MCF 10A (cell line): ENCODE results near the gene GOLGA6L22. TPM values are rescaled to one million over a fixed set of nuclear protein-coding genes. Genes with fewer than 3 reads are reported as not detected.
"Not testable (repeated sequence)": the region's sequence is repeated elsewhere in the genome, so short reads cannot be mapped to it uniquely, and the experiment has no call there.

Experiments
- Bru-seq: library from RNA; stranded (reverse); fragments of 400-500 nt; gene quantifications from one replicate; lab custom pipeline; 2021; lab: Mats Ljungman, UMichigan
- BruChase-seq, 2 experiments: library from RNA; stranded (reverse); fragments of 400-500 nt; gene quantifications; one replicate each; lab custom pipeline; 2021; lab: Mats Ljungman, UMichigan
- BruUV-seq: library from RNA; stranded (reverse); fragments of 400-500 nt; replicated peaks from 2 replicates; lab custom pipeline; 2021; lab: Mats Ljungman, UMichigan
- CTCF ChIA-PET: fragments of 300-600 bp; sonication (Branson Sonifier 250); formaldehyde crosslinking; extraction: SDS; loops from one replicate; lab custom pipeline; 2021; ENCODE audit warnings: antibody characterized with exemption, inconsistent platforms; lab: Yijun Ruan, JAX
- POLR2A ChIA-PET: fragments of 300-600, 350-650 bp; sonication (Branson Sonifier 250); formaldehyde crosslinking; extraction: SDS; loops from one replicate; lab custom pipeline; 2020; ENCODE audit warnings: antibody characterized with exemption, inconsistent platforms; lab: Yijun Ruan, JAX
- DNase-seq: peaks from one replicate; pipeline ENCODE4 v3.0.0-alpha.2; 2018; ENCODE audit not compliant: unreplicated experiment
- H3K27ac Mint-ChIP-seq: one replicate; pipeline ENCODE4 v1.8.0; 2022; ENCODE audit warnings: mild to moderate bottlenecking, low read depth, mixed read lengths; ENCODE audit not compliant: unreplicated experiment
- H3K27me3 Mint-ChIP-seq: one replicate; pipeline ENCODE4 v1.8.0; 2022; ENCODE audit warnings: mixed read lengths; ENCODE audit not compliant: insufficient read depth, unreplicated experiment
- H3K36me3 Mint-ChIP-seq: one replicate; pipeline ENCODE4 v1.8.0; 2022; ENCODE audit warnings: mild to moderate bottlenecking, moderate library complexity, mixed read lengths; ENCODE audit not compliant: insufficient read depth, unreplicated experiment
- H3K4me1 Mint-ChIP-seq: one replicate; pipeline ENCODE4 v1.8.0; 2022; ENCODE audit warnings: mixed read lengths; ENCODE audit not compliant: insufficient read depth, unreplicated experiment
- H3K4me3 Mint-ChIP-seq: one replicate; pipeline ENCODE4 v1.8.0; 2022; ENCODE audit warnings: mild to moderate bottlenecking, moderate library complexity, mixed read lengths; ENCODE audit not compliant: unreplicated experiment
- H3K9me3 Mint-ChIP-seq: one replicate; pipeline ENCODE4 v1.8.0; 2022; ENCODE audit warnings: mixed read lengths; ENCODE audit not compliant: unreplicated experiment
- intact Hi-C: fragments of 100-400 bp; cut with micrococcal nuclease; formaldehyde crosslinking; loops from 2 replicates; pipeline ENCODE4 v1.14.1; 2022
- long read RNA-seq: library from polyadenylated mRNA; stranded (forward); transcript quantifications from one replicate; pipeline ENCODE4 v2.0.0, GENCODE V29; 2022
- total RNA-seq: library from RNA; stranded (reverse); gene quantifications from 2 replicates; pipeline ENCODE4 v1.2.3, GENCODE V29; 2022

Gene GOLGA6L22, protein sequence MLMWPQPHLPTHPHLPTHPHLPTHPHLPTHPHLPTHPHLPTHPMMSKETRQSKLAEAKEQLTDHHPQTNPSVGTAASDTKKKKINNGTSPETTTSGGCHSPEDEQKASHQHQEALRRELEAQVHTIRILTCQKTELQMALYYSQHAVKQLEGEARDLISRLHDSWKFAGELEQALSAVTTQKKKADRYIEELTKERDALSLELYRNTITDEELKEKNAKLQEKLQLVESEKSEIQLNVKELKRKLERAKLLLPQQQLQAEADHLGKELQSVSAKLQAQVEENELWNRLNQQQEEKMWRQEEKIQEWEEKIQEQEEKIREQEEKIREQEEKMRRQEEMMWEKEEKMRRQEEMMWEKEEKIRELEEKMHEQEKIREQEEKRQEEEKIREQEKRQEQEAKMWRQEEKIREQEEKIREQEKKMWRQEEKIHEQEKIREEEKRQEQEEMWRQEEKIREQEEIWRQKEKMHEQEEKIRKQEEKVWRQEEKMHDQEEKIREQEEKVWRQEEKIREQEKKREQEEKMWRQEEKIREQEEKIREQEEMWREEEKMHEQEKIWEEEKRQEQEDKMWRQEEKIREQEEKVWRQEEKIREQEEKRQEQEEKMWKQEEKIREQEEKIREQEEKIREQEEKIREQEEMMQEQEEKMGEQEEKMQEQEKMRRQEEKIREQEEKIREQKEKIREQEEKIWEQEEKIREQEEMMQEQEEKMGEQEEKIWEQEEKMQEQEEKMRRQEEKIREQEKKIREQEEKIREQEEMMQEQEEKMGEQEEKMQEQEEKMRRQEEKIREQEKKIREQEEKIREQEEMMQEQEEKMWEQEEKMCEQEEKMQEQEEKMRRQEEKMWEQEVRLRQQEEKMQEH
- total RNA-seq = not detected in 2 replicates
- Bru-seq, nascent RNA = not detected
- BruChase-seq, experiment 1, labeled RNA remaining after a 6-hour chase = not detected
- not detected for BruChase-seq, experiment 2, labeled RNA remaining after a 2-hour chase
- long read RNA-seq = 0 reads

DNA sequence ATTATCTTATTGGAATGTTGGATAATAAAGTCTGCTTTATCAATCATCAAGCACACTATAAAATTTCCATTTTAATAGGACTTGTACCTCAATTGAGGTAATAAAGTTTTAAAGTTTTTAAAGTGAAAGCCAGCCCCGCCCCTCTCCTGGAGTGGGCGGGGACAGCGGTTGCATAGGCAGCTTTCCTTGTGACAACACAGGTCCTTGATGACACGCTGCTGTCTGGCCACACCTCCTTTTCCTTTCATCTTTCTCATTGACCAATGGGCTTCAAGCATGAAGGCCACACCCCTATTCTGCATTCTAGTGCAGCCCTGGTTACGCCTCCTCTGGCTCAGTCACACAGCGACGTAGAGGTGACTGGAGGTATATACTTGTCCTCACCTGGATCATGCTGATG is at the start of gene GOLGA6L22:
Gene GOLGA6L22, plus strand, starts transcription at position 301 of the 400 bp plus-strand sequence. Its CDS starts 91 bp downstream, at position 392.
- H3K9me3 Mint-ChIP-seq, H3K27me3 Mint-ChIP-seq, intact Hi-C loops, DNase-seq, H3K36me3 Mint-ChIP-seq, POLR2A ChIA-PET, H3K4me1 Mint-ChIP-seq, CTCF ChIA-PET, H3K27ac Mint-ChIP-seq, BruUV-seq, H3K4me3 Mint-ChIP-seq: not testable (repeated sequence)

DNA sequence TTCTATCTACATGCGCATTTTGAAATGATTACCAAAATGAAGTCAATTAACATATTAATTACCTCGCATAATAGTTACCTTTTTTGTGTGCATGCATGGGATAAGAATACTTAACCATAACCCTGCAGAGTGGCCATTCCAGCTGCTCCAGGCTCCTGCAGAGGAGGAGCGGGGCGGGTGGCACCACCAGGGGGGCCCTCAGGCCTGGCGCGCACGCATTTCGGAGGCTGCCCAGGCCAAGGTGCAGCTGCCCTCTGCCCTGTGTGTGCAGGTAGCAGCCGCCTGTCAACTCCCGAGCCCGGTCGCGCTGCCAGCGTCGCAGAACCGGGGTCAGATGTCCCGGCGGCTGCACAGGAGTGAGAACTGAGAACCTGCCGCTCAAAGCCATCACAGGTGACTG is 41.4 kb upstream of the GOLGA6L22 start:
- CTCF ChIA-PET, H3K4me1 Mint-ChIP-seq, H3K36me3 Mint-ChIP-seq, H3K4me3 Mint-ChIP-seq, POLR2A ChIA-PET, H3K9me3 Mint-ChIP-seq, H3K27me3 Mint-ChIP-seq, BruUV-seq, DNase-seq, intact Hi-C loops, H3K27ac Mint-ChIP-seq: not testable (repeated sequence)

DNA sequence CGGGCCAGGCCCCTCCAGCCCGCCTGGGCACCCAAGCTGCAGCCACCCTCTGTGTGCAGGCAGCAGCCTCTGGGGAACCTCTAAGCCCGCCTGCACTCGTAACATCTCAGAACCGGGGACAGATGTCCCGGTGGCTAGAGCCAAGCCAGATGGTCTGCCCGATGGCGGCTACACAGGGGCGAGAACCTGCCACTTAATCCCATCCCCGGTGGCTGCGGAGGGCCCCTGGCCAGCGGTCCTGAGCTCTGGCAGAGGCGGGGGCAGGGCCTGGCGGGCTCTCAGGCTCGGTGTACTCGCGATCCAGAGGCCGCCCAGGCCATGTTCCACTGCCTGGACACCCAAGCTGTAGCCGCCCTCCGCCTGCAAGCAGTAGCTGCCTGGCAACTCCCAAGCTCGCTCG is 40.9 kb upstream of the GOLGA6L22 start:
- CTCF ChIA-PET, H3K36me3 Mint-ChIP-seq, H3K27ac Mint-ChIP-seq, intact Hi-C loops, POLR2A ChIA-PET, DNase-seq, H3K4me1 Mint-ChIP-seq, H3K27me3 Mint-ChIP-seq, H3K4me3 Mint-ChIP-seq, BruUV-seq, H3K9me3 Mint-ChIP-seq: not testable (repeated sequence)

DNA sequence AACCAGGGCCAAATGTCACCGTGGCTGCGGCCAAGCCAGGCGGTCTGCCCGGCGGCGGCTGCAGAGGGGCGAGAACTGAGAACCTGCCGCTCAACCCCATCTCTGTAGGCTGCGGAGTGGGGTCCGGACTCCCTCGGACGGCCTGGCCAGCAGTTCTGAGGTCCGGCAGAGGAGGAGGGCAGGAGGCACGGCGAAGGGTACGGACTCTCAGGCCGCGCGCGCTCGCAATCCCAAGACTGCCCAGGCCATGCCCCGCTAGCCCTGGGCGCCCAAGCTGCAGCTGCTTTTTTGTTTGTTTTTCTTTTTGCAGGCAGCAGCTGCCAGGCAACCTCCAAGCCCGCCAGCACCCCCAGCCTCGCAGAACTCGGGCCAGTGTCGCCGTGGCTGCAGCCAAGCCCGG is 40.5 kb upstream of the GOLGA6L22 start:
- H3K9me3 Mint-ChIP-seq, H3K27ac Mint-ChIP-seq, H3K4me3 Mint-ChIP-seq, H3K36me3 Mint-ChIP-seq, BruUV-seq, CTCF ChIA-PET, H3K27me3 Mint-ChIP-seq, intact Hi-C loops, POLR2A ChIA-PET, H3K4me1 Mint-ChIP-seq, DNase-seq: not testable (repeated sequence)

DNA sequence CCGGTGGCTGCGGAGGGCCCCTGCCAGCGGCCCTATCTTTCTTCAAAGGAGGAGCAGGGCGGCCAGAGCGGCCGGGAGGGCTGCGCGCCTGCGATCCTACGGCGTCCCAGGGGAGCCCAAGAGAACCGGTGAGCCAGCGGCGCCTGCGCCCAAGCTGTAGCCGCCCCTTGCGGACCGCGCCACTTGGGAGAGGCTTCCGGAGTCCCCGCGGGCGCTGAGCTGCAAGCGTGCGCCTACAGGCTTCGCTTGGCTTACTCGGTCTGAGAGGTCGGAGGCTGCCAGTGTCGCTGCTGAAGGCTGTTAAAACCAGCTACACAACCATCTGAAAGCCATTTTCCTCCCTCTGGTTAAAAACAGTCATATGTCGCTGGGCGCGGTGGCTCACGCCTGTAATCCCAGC is 40.0 kb upstream of the GOLGA6L22 start:
- H3K27me3 Mint-ChIP-seq, H3K36me3 Mint-ChIP-seq, H3K4me1 Mint-ChIP-seq, BruUV-seq, H3K4me3 Mint-ChIP-seq, H3K9me3 Mint-ChIP-seq, H3K27ac Mint-ChIP-seq, CTCF ChIA-PET, POLR2A ChIA-PET, intact Hi-C loops, DNase-seq: not testable (repeated sequence)

- intact Hi-C loops, POLR2A ChIA-PET, H3K4me1 Mint-ChIP-seq, BruUV-seq, H3K36me3 Mint-ChIP-seq, CTCF ChIA-PET, DNase-seq, H3K4me3 Mint-ChIP-seq, H3K27ac Mint-ChIP-seq, H3K9me3 Mint-ChIP-seq, H3K27me3 Mint-ChIP-seq: not testable (repeated sequence)
These were observed 38.4 kb upstream of the GOLGA6L22 start for GRCh38 chr15:22420340-22420739.

DNA sequence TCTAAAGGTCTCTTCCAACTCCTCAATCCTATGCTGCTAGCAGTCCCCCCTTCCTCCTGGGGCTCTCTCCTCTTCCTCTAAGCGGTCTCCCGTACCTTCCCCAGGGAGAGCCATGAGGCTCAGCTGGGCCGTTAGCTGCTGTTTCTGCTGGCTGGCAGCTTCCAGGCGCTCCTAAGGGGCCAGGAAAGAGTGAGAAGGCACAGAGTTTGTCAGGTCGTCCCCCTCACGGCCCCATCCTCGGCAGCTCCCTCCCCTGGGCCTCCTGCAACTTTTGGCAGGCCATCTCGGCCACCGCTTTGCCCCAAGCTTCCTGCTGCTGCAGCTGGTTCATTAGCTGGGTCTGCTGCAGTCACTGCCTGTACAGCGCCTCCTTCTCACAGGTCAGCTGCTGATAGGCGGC is 29.3 kb upstream of the GOLGA6L22 start:
- H3K9me3 Mint-ChIP-seq, H3K27me3 Mint-ChIP-seq, intact Hi-C loops, H3K4me1 Mint-ChIP-seq, BruUV-seq, H3K27ac Mint-ChIP-seq, DNase-seq, H3K4me3 Mint-ChIP-seq, H3K36me3 Mint-ChIP-seq, POLR2A ChIA-PET, CTCF ChIA-PET: not testable (repeated sequence)

- DNase-seq, POLR2A ChIA-PET, H3K27ac Mint-ChIP-seq, BruUV-seq, H3K4me1 Mint-ChIP-seq, CTCF ChIA-PET, H3K27me3 Mint-ChIP-seq, intact Hi-C loops, H3K9me3 Mint-ChIP-seq, H3K36me3 Mint-ChIP-seq, H3K4me3 Mint-ChIP-seq: not testable (repeated sequence)
These were observed 27.0 kb upstream of the GOLGA6L22 start for GRCh38 chr15:22431687-22432086.
